ENCODE results near the gene CSK.
"Not testable (repeated sequence)": the region's sequence is repeated elsewhere in the genome, so short reads cannot be mapped to it uniquely, and the experiment has no call there.

The CSK gene

DNA sequence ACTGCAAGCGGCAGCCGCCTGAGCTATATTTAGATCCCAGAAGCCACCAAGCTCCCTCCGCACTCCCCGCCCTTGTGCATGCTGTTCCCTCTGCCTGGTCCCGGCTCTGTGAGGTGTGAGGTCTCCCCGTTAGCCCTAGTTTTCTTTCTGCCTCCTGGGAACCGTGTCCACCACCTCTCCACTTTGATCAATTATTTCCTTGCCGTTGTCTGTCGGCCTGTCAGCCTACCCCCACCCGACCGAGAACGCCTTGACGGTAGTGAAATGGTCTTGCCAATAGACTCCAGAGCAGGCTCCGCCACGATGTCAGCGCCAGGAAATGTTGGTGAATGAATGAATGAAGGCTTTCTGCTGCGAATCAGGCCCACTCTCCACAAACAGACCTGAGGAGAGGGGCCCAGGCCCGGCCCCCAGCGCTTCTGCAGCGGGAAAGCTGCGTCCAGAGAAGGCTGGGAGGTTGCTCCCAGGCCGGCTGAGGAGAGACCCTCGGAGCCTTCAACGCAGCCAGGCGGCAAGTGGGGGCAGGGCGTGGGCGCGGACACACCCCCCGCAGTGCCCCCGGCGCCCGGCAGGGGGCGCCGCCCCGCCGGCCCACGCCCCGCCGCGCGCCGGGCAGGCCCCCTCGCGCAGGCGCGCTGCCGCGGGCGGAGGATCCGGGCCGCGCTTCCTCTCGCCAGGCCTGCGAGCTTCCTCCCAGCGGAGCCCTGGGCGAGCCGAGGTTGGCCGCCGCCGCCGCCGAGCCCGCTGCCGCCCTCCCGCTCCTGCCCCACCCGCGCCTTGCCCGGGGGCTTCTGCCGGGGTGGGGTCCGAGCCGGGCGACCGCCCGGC, at the start of gene CSK:
Gene CSK (plus strand): TSS at position 650 of the 828 bp plus-strand sequence. CDS start 16,218 bp downstream, outside the sequence.
- peak; percentile 99 for DNase-seq (ENCODE audit: low spot score)

DNA sequence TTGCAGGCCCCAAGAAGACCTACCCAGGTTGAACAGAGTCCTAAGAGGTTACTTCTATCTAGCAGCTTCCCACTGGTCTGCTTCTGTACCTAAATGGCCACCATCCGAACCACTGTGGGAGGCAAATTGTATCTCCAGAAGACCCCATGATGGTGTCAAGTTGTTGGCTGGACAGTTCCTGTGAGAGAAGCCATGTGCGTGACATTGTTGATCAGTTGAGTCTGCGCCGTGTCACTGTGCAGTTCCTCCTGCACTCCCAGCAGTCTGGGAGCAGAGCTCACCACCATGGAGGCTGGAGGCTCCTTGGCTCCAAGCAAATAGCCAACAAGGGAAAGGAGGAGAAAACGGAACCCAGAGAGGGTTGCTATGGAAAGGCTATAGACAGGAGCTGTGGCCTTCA, 49.0 kb upstream of the CSK start:
- no peak for DNase-seq (ENCODE audit: low spot score)

GRCh38 chr15:74733269-74733668, 48.6 kb upstream of the CSK start:
- no peak for DNase-seq (ENCODE audit: low spot score)

- DNase-seq (ENCODE audit: low spot score) = no peak
Measured at GRCh38 chr15:74735305-74735704, 46.6 kb upstream of the CSK start.

DNA sequence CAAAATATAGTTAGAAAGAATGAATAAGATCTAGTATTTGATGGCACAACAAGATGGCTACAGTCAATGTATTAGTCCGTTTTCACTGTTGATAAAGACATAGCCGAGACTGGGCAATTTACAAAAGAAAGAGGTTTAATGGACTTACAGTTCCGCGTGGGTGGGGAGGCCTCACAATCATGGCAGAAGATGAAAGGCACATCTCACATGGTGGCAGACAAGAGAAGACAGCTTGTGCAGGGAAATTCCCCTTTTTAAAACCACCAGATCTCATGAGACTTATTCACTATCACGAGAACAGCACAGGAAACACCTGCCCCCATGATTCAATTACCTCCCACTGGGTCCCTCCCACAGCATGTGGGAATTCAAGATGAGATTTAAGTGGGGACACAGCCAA, 43.6 kb upstream of the CSK start:
- DNase-seq (ENCODE audit: low spot score) = not testable (repeated sequence)

GRCh38 chr15:74742422-74742821, 39.5 kb upstream of the CSK start:
- DNase-seq (ENCODE audit: low spot score) = no peak

- DNase-seq (ENCODE audit: low spot score) = no peak
Measured at GRCh38 chr15:74746389-74746788, 35.5 kb upstream of the CSK start.

DNA sequence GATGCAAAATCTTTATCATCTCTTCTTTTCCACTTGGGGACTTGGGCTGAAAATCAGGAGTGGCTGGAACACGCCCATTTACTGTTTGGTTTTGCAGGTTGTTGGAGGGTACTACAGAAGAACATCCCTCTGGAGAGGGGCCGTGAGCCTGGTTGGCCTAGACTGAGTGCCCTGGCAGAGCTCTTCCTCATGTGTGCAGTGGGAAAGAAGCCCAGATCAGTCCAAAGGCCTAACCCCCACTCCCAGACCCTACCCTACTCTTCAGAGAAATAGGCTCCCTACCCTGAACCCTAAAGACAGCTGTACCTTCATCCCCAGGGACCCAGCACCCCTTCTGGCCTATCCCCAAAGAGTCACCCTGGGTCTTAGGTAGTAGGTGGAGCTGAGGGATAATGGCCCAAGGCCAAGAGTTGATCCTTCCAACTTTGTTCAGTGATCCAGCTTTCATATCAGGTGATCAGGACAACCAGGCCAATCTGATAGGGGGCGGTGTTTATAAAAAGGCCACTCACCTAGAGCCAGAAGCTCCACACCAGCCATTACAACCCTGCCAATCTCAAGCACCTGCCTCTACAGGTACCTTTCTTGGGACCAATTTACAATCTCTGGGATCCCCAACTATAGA, 33.4 kb upstream of the CSK start, which contains the start of gene CYP1A2:
Gene CYP1A2 (plus strand): TSS at position 524 of the 625 bp plus-strand sequence. CDS start 894 bp downstream, outside the sequence.
- DNase-seq (ENCODE audit: low spot score) = no peak

DNA sequence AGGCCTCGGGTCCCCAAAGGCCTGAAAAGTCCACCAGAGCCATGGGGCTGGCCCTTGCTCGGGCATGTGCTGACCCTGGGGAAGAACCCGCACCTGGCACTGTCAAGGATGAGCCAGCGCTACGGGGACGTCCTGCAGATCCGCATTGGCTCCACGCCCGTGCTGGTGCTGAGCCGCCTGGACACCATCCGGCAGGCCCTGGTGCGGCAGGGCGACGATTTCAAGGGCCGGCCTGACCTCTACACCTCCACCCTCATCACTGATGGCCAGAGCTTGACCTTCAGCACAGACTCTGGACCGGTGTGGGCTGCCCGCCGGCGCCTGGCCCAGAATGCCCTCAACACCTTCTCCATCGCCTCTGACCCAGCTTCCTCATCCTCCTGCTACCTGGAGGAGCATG, 32.0 kb upstream of the CSK start:
- no peak for DNase-seq (ENCODE audit: low spot score)

DNA sequence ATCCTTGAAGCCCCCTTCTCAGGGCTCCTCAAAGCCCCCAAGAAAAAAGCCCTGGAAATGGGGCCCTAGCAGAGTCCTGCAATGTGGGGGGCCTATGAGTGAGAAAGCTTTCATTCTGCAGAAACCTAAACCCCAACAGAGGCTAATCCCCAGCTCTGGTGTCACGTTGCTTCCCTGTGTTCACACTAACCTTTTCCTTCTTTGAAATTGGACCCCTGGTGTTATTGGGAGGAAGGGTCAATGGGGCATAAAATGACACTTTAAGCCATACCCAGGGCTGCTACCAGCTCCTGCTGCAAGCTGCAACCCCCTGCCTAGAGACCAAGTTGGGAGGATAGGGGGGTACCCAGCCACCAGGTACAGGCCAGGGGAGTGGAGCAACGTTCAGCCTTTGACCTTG, 31.1 kb upstream of the CSK start:
- DNase-seq (ENCODE audit: low spot score) = no peak

DNA sequence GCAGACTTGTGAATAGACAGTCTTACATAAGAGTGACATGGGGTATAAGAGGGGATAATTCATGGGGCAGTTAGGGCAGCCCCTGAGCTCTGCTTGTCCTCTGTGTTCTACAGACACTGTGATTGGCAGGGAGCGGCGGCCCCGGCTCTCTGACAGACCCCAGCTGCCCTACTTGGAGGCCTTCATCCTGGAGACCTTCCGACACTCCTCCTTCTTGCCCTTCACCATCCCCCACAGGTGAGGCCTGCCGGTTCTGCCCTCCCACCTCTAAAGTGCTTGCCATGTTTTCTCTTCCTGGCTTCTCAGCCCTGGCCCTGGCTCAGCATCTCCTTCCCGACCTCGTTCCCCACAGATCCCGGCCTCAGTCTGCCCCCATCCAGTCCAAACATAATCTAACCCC, 29.9 kb upstream of the CSK start:
- no peak for DNase-seq (ENCODE audit: low spot score)

- DNase-seq (ENCODE audit: low spot score) = peak; percentile 72
Measured at GRCh38 chr15:74752531-74752930, 29.3 kb upstream of the CSK start.

DNA sequence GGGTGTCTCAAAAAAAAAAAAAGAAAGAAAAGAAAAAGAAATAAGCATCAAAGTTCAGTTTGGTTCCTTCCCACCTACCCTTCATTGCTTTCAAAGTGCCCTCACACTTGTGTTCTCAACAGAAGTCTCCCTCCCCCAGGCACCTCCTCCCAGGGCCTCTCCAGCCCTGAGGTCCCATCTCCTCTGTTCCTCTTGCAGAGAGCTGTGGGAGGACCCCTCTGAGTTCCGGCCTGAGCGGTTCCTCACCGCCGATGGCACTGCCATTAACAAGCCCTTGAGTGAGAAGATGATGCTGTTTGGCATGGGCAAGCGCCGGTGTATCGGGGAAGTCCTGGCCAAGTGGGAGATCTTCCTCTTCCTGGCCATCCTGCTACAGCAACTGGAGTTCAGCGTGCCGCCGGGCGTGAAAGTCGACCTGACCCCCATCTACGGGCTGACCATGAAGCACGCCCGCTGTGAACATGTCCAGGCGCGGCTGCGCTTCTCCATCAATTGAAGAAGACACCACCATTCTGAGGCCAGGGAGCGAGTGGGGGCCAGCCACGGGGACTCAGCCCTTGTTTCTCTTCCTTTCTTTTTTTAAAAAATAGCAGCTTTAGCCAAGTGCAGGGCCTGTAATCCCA, 27.2 kb upstream of the CSK start:
- no peak for DNase-seq (ENCODE audit: low spot score)

GRCh38 chr15:74758736-74759135, 23.1 kb upstream of the CSK start:
- DNase-seq (ENCODE audit: low spot score) = no peak

DNA sequence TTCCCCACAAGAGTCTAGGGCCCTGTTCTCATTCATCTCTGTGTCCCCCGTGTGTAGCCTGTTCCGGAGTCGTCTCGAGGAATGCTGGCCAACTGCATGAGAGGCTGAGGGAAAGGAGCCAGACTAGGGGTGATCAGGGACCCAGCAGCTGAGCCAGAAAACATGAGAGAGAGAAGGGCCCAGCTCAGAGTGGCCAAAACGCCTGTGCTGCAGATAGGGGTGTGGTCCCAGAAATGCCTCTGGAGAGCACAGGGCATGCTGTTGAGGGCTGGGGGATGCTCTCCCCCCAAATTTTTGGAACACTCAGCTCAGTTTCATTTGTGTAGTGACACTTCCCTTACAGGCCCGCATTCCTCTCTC, 19.1 kb upstream of the CSK start:
- no peak for DNase-seq (ENCODE audit: low spot score)

DNA sequence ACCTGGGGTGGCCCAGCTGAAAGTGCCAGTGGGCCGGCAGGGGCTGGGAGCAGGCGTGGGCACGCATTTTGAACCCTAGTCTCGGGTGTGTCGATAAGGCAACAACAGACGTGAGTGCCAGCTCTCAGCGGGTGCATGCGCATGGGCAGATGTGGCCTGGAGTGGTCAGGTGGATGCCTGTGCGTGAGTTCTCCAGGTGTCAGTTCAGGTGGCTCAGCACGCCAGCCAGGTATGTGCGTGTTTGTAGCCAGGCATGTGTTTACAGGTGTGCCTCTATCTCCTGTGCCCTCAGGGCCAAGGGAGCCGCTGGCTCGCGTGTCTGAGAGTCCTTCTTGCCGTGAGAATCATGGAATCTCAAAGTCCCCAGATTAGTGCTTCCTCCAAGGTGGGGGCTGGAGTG, 18.5 kb upstream of the CSK start:
- DNase-seq (ENCODE audit: low spot score) = no peak

DNA sequence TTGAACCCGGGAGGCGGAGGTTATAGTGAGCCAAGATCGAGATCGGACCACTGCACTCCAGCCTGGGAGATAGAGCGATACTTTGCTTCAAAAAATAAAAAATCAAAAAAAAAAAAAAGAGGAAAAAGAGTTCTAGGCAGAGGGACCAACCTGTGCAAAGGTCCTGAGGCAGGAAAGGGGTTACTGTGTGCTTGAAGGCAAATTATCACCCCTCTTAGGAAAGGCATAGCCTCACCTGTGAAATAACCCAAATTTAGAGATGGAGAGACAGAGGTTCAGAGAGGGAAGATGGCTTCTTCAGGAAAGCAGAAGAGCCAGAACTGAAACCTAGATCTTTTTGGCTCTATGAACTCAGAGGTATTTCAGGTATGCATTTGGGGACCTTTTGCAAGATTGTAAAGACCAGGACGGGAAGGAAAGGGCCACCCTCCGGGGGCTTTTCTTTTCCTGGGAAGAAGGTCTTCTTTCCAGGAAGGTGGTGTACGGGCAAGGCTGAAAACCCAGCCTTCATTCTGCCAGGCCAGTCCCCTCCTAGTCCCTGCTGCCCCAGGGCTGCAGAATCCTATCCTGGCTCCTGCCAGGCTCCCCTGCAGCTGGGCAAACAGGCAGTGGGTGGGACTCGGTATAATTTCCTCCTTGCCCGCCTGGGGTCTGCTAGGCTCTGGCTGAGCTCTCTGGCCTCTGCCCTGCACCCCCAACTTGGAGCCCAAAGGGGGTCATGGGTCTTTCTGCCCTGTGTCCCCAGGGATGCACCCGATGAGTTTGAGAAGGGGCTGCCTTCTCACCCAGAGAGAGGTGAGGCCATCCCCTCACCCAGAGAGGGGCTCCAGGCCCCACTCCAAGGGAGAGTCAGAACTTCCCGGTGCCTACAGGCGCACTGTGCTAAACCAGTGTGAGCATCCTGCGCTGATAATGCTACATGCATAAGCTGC, 14.4 kb upstream of the CSK start:
- no peak for DNase-seq (ENCODE audit: low spot score)

DNA sequence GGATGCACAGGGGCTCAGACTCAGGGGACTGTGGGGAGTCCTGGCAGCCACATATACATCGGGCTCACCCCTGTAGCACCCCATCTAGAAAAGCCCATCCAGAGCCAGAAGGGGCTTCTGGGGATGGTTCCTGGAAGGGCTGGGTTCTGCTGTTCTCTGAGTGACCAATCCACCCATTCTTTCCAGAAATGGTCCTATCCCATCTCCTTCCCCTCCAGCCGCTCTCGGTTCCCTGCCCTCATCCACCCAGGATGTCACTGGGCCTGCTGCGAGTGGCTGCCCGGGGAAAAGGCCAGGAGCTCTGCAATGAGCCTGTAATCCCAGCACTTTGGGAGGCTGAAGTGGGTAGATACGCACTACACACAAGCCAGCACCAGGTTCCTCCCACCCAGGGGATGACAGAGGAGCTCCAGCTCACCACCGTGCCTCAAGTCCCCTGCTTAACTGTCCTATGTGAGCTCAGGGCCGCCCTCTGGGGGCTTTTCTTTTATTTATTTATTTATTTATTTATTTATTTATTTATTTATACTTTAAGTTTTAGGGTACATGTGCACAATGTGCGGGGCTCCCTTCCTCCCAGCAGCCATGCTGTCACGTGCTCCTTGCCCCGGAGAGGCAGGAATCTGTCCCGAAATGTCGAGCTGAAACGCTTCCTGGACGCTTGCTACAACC, 13.6 kb upstream of the CSK start:
- no peak for DNase-seq (ENCODE audit: low spot score)

- peak; percentile 81 for DNase-seq (ENCODE audit: low spot score)
Measured at GRCh38 chr15:74768771-74769342, 13.0 kb upstream of the CSK start.

DNA sequence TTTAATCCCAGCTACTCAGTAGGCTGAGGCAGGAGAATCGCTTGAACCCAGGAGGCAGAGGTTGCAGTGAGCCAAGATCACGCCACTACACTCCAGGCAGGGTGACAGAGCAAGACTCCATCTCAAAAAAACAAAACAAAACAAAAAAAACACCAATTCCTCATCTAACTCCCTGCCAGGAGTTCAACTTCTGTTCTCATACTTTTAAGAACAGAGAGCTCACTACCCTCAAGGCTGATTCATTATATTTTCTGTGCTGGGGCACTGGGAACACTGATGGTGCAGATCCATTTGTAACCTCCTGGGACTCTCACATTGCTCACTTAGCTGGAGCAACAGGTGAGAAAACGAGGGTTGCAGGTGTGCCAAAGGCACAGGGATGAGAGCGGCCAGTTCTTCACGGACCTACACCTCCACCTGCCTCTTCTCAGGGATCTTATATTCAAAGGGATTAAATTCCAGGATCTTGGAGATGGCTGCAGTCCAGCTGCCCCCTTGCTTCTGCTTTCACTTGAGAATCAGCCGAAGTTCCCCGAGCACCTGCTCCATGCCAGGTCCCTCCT, 12.3 kb upstream of the CSK start:
- no peak for DNase-seq (ENCODE audit: low spot score)
